Tibial nerve (tissue), 4 donors: ENCODE measurements around the gene LGR6. TPM values are rescaled to one million over a fixed set of nuclear protein-coding genes. Genes with fewer than 3 reads are reported as not detected.

Experiments
- DNase-seq, 2 donors: peaks; one replicate each; pipeline ENCODE4 v3.0.0-alpha.2; 2019; ENCODE audit warnings: low spot score in 2 of 2
- H3K27ac ChIP-seq, 4 donors: fragments of 200-600 bp; sonication (generic) in 3 of 4; one replicate each; pipeline ENCODE4 v1.5.1; 2017 to 2019; ENCODE audit warnings: mild to moderate bottlenecking in 1 of 4
- H3K27me3 ChIP-seq, 2 donors: fragments of 200-600 bp; sonication (generic) in 1 of 2; one replicate each; pipeline versions ENCODE4 v1.5.1 to v1.6.0; 2017 to 2019
- H3K36me3 ChIP-seq, 3 donors: fragments of 200-600 bp; sonication (generic); one replicate each; pipeline ENCODE4 v1.5.1; 2018 to 2019
- H3K4me1 ChIP-seq, 4 donors: fragments of 200-600 bp; sonication (generic) in 3 of 4; one replicate each; pipeline ENCODE4 v1.5.1; 2017 to 2019
- H3K4me3 ChIP-seq, 4 donors: fragments of 200-600 bp; sonication (generic) in 3 of 4; one replicate each; pipeline ENCODE4 v1.5.1; 2017 to 2019; ENCODE audit warnings: mild to moderate bottlenecking in 1 of 4, moderate library complexity in 1 of 4
- H3K9me3 ChIP-seq, 4 donors: fragments of 200-600 bp; sonication (generic) in 3 of 4; one replicate each; pipeline ENCODE4 v1.5.1; 2017 to 2019
- EP300 ChIP-seq, 2 donors: sonication (generic); formaldehyde crosslinking; IDR thresholded peaks; one replicate each; pipeline ENCODE4 v1.6.1; 2017; ENCODE audit warnings: antibody characterized with exemption in 2 of 2, mild to moderate bottlenecking in 1 of 2
- POLR2A ChIP-seq, 2 donors: fragments of 450-650 bp; IDR thresholded peaks; one replicate each; pipeline ENCODE4 v1.6.1; 2017; ENCODE audit warnings: antibody characterized with exemption in 2 of 2, mild to moderate bottlenecking in 2 of 2, moderate library complexity in 2 of 2
- WGBS, 2 donors: methylation state at CpG; one replicate each; pipeline ENCODE4 v1.1.5; 2018; 5-methylcytosine and 5-hydroxymethylcytosine counted together
- total RNA-seq, 4 donors: library from RNA; depleted of rRNA; stranded (reverse); fragments of >200 nt; gene quantifications; one replicate each; pipeline ENCODE4 v1.1.0, GENCODE V29; 2016
- TF ChIP-seq, protein P1 (sequence below), 5 experiments: fragments of 200-600 bp in 3 of 5; fragments of 450-650 bp in 2 of 5; sonication (generic) in 3 of 5; IDR thresholded peaks; one replicate each; pipeline ENCODE4 v1.5.1; 2016 to 2019; ENCODE audit warnings: antibody characterized with exemption in 5 of 5, mild to moderate bottlenecking in 3 of 5, moderate library complexity in 2 of 5

Gene LGR6
- total RNA-seq, 4 donors from 2014 or later, result 0.42 TPM; not detected in 3

DNA sequence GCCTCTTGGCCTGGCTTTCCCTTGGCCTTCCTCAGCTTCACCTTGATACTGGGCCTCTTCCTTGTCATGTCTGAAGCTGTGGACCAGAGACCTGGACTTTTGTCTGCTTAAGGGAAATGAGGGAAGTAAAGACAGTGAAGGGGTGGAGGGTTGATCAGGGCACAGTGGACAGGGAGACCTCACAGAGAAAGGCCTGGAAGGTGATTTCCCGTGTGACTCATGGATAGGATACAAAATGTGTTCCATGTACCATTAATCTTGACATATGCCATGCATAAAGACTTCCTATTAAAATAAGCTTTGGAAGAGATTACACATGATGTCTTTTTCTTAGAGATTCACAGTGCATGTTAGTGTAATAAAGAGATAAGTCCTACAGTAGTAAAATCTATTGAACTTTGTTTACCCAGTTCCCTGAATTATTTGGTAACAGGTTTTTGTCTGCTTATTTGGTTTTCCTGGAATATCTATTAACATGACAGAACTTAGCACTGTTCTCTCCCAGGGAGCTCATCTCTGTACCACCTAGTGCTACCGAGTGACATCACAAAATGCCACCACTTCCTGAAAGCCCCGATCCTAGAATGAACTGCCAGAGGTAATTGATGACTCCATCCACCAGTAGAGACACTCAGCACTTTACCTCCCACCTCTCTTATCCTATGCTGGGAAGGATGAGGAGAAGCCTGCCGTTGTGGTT is 125.9 kb downstream of the LGR6 start:
- TF ChIP-seq EP300 (IDR thresholded peaks at IDR 0.05), result no peak
- TF ChIP-seq POLR2A (IDR thresholded peaks at IDR 0.05), result no peak
- TF ChIP-seq, protein P1, sequence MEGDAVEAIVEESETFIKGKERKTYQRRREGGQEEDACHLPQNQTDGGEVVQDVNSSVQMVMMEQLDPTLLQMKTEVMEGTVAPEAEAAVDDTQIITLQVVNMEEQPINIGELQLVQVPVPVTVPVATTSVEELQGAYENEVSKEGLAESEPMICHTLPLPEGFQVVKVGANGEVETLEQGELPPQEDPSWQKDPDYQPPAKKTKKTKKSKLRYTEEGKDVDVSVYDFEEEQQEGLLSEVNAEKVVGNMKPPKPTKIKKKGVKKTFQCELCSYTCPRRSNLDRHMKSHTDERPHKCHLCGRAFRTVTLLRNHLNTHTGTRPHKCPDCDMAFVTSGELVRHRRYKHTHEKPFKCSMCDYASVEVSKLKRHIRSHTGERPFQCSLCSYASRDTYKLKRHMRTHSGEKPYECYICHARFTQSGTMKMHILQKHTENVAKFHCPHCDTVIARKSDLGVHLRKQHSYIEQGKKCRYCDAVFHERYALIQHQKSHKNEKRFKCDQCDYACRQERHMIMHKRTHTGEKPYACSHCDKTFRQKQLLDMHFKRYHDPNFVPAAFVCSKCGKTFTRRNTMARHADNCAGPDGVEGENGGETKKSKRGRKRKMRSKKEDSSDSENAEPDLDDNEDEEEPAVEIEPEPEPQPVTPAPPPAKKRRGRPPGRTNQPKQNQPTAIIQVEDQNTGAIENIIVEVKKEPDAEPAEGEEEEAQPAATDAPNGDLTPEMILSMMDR (IDR thresholded peaks at IDR 0.05), result no peak
- Histone ChIP-seq H3K27me3 (no peaks in the 10 kb centered on the region), H3K36me3 (no peaks in the 10 kb centered on the region), H3K27ac (no peak overlapping the region), H3K4me3 (no peak overlapping the region), H3K9me3 (no peaks in the 10 kb centered on the region), H3K4me1 (no peaks in the 10 kb centered on the region)
- WGBS, 2 donors, result 63 to 75% methylated on average over 4 of the region's 4 CpGs
- no peak for DNase-seq

DNA sequence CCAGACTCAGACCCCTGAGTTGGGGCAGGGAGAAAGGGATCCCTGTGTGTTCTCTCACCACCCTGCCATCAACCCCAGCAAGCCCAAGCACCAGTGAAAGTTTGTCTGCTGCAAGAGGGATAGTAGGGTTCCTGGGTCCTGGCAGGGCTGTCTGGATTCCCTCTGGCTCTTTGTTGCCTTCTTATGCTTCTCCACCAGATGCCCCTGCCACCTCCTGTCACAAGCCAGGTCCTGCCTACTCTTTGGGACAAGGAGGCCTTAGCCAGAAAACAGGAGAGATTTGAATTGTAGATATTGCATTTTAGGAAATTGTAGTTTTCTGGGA is 126.4 kb downstream of the LGR6 start:
- Histone ChIP-seq H3K4me3 (no peak overlapping the region), H3K27me3 (no peaks in the 10 kb centered on the region), H3K4me1 (no peaks in the 10 kb centered on the region), H3K9me3 (no peaks in the 10 kb centered on the region), H3K36me3 (no peaks in the 10 kb centered on the region), H3K27ac (no peak overlapping the region)
- no peak for DNase-seq
- TF ChIP-seq, protein P1 (IDR thresholded peaks at IDR 0.05), result no peak
- no peak for TF ChIP-seq POLR2A (IDR thresholded peaks at IDR 0.05)
- TF ChIP-seq EP300 (IDR thresholded peaks at IDR 0.05), result no peak

DNA sequence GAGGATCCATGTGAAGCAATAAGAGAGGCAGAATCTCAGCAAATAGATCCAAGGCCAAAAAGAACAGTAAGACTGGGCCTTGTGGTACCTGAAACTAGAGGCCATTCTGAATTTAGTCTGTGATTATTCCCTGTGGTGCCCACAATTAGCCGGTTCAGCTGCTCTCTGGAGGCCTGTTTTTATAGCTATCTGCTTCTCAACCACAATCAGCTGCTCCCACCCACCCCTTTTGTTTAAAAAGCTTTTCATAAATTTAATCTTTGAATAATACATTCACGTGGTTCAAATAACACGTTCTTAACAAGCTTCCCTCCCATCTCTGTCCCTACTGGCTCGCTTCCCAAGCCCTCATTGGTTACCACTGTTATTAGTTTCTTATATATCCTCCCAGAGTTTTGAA is 130.1 kb downstream of the LGR6 start:
- TF ChIP-seq, protein P1 (IDR thresholded peaks at IDR 0.05), result no peak
- TF ChIP-seq POLR2A (IDR thresholded peaks at IDR 0.05) (no peak), EP300 (IDR thresholded peaks at IDR 0.05) (no peak)
- no peaks in the 10 kb centered on the region for H3K36me3 ChIP-seq
- 47 to 49% methylated on average over 4 of the region's 4 CpGs for WGBS, 2 donors
- no peak overlapping the region for H3K27ac ChIP-seq
- H3K9me3 ChIP-seq, result no peaks in the 10 kb centered on the region
- H3K4me1 ChIP-seq, result no peaks in the 10 kb centered on the region
- H3K4me3 ChIP-seq, result no peak overlapping the region
- H3K27me3 ChIP-seq, result no peaks in the 10 kb centered on the region
- DNase-seq, result no peak

DNA sequence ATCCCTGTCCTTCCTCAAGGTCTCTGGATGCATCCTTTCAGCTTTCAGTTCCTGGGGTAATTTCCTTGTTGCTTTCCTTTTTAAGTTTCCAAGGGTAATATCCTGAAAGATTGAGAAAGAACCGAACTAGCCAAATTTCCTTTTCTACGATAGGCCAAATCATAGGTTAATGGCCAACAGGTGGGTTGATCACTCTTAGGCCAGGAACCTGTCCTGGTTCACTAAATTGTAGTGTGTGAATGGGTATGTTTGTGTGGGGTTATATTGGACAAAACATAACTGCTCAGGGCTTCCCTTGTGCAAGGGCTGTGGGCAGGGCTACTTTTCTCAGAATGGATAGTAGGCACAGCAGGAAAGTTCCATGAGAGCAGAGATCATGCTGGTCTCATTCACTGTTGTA is 131.0 kb downstream of the LGR6 start:
- TF ChIP-seq EP300 (IDR thresholded peaks at IDR 0.05) (no peak), POLR2A (IDR thresholded peaks at IDR 0.05) (no peak)
- TF ChIP-seq, protein P1 (IDR thresholded peaks at IDR 0.05), result no peak
- DNase-seq, result no peak
- Histone ChIP-seq H3K27ac (no peak overlapping the region), H3K4me3 (no peak overlapping the region), H3K9me3 (no peaks in the 10 kb centered on the region), H3K4me1 (no peaks in the 10 kb centered on the region), H3K27me3 (no peaks in the 10 kb centered on the region), H3K36me3 (no peaks in the 10 kb centered on the region)
- WGBS, 2 donors, result 86 to 98% methylated on average over 2 of the region's 2 CpGs

DNA sequence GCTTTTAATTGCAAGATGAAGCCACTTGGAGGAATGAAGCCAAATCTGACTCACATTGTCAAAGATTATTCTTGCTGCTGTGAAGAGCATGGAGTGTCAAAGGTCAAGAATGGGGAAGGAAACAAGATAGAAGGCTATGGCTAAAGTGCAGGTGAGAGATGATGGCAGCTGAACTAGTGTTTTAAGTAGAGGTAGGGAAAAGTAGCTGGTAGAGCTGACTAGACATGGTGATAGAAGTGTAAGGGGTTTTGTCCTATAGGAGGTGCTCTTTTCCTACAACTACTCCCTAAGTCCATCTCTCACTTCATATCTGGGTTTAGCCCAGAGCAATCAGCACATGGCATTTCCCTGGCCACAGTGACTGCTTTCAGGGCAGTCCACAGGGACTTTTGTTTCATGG is 136.3 kb downstream of the LGR6 start:
- H3K4me3 ChIP-seq, result no peak overlapping the region
- DNase-seq, result no peak
- no peaks in the 10 kb centered on the region for H3K27me3 ChIP-seq
- TF ChIP-seq POLR2A (IDR thresholded peaks at IDR 0.05), result no peak
- no peak for TF ChIP-seq EP300 (IDR thresholded peaks at IDR 0.05)
- TF ChIP-seq, protein P1 (IDR thresholded peaks at IDR 0.05), result no peak
- no peaks in the 10 kb centered on the region for H3K4me1 ChIP-seq
- H3K36me3 ChIP-seq, result no peaks in the 10 kb centered on the region
- no peak overlapping the region for H3K27ac ChIP-seq
- H3K9me3 ChIP-seq, result no peaks in the 10 kb centered on the region
